ENCODE results near the gene C17orf50.

- TF ChIP-seq, protein P1, sequence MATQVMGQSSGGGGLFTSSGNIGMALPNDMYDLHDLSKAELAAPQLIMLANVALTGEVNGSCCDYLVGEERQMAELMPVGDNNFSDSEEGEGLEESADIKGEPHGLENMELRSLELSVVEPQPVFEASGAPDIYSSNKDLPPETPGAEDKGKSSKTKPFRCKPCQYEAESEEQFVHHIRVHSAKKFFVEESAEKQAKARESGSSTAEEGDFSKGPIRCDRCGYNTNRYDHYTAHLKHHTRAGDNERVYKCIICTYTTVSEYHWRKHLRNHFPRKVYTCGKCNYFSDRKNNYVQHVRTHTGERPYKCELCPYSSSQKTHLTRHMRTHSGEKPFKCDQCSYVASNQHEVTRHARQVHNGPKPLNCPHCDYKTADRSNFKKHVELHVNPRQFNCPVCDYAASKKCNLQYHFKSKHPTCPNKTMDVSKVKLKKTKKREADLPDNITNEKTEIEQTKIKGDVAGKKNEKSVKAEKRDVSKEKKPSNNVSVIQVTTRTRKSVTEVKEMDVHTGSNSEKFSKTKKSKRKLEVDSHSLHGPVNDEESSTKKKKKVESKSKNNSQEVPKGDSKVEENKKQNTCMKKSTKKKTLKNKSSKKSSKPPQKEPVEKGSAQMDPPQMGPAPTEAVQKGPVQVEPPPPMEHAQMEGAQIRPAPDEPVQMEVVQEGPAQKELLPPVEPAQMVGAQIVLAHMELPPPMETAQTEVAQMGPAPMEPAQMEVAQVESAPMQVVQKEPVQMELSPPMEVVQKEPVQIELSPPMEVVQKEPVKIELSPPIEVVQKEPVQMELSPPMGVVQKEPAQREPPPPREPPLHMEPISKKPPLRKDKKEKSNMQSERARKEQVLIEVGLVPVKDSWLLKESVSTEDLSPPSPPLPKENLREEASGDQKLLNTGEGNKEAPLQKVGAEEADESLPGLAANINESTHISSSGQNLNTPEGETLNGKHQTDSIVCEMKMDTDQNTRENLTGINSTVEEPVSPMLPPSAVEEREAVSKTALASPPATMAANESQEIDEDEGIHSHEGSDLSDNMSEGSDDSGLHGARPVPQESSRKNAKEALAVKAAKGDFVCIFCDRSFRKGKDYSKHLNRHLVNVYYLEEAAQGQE (IDR thresholded peaks at IDR 0.05; ENCODE audit: insufficient read depth in 1 of 2, low read depth in 2 of 2, low read length in 2 of 2): no peak
- no peak for TF ChIP-seq POLR2AphosphoS5 (IDR thresholded peaks at IDR 0.05; ENCODE audit: low read depth, low read length)
- TF ChIP-seq TAF1 (IDR thresholded peaks at IDR 0.05; ENCODE audit: borderline replicate concordance, insufficient read depth, low read length): no peak
These were observed 14.4 kb downstream of the C17orf50 start for GRCh38 chr17:35775039-35775438.
